Left lobe of liver (tissue), 2 donors: ENCODE results near the gene CDC34. TPM values are rescaled to one million over a fixed set of nuclear protein-coding genes. Genes with fewer than 3 reads are reported as not detected.

Experiments
- ATAC-seq: fragments of 200-7000 bp; cut with Tn5 transposase; one replicate; pipeline ENCODE4 v1.9.1; 2020; ENCODE audit warnings: mild to moderate bottlenecking, moderate library complexity
- DNase-seq: peaks from one replicate; pipeline ENCODE4 v3.0.0-alpha.2; 2020; ENCODE audit warnings: low spot score
- total RNA-seq: library from RNA; stranded (reverse); gene quantifications from one replicate; pipeline ENCODE4 v1.2.1, GENCODE V29; 2021
- donor health status: DM: no; HTN: no; CAD: no; lungs with moderate emphysema.
- donor health status: DM: no; HTN: yes; CAD: no.

The CDC34 gene
- total RNA-seq, 1 donor from 2014 or later = 53.5 TPM

- DNase-seq (no peak), ATAC-seq (no peak)
Measured at GRCh38 chr19:496986-497385, 34.6 kb upstream of the CDC34 start.

GRCh38 chr19:497491-497868 is 34.1 kb upstream of the CDC34 start:
- ATAC-seq (no peak), DNase-seq (no peak)

GRCh38 chr19:497869-498510 is 33.6 kb upstream of the CDC34 start:
- peak; percentile 31 for ATAC-seq
- DNase-seq = no peak

- ATAC-seq (no peak), DNase-seq (no peak)
Measured at GRCh38 chr19:498511-498891, 33.1 kb upstream of the CDC34 start.

GRCh38 chr19:498977-499623 is 32.5 kb upstream of the CDC34 start:
- DNase-seq (no peak), ATAC-seq (no peak)

- no peak for ATAC-seq
- DNase-seq = no peak
Measured at GRCh38 chr19:501646-502045, 29.9 kb upstream of the CDC34 start.

GRCh38 chr19:504616-505015 is 26.9 kb upstream of the CDC34 start:
- ATAC-seq (no peak), DNase-seq (no peak)

GRCh38 chr19:506404-507285 is 24.9 kb upstream of the CDC34 start:
- ATAC-seq = peak; percentile 82
- no peak for DNase-seq

- peak; percentile 87 for ATAC-seq
- DNase-seq = peak; percentile 99
Measured at GRCh38 chr19:507286-508203, 24.0 kb upstream of the CDC34 start, which contains the start of gene TPGS1. TSS of gene TPGS1 (plus strand) at chr19:507497. CDS start at chr19:507507, 10 bp downstream.

- DNase-seq = no peak
- no peak for ATAC-seq
Measured at GRCh38 chr19:508204-509150, 23.1 kb upstream of the CDC34 start.

- ATAC-seq = peak; percentile 10
- DNase-seq = peak; percentile 68
Measured at GRCh38 chr19:510606-511100, 20.9 kb upstream of the CDC34 start.

GRCh38 chr19:511101-511851 is 20.3 kb upstream of the CDC34 start:
- ATAC-seq = no peak
- DNase-seq = no peak

- no peak for ATAC-seq
- DNase-seq = no peak
Measured at GRCh38 chr19:512547-513365, 18.8 kb upstream of the CDC34 start.

GRCh38 chr19:513368-514165 is 18.0 kb upstream of the CDC34 start:
- no peak for ATAC-seq
- DNase-seq = no peak

- ATAC-seq = no peak
- DNase-seq = no peak
Measured at GRCh38 chr19:514166-514663, 17.3 kb upstream of the CDC34 start.

GRCh38 chr19:517721-518597 is 13.6 kb upstream of the CDC34 start:
- ATAC-seq = peak; percentile 10
- no peak for DNase-seq
